GM19372 (cell line): Measurements from ENCODE around the gene SLC12A8.
A peak's percentile ranks its signal among the peaks of the same experiment; 100 is the strongest.

Experiments used
- ATAC-seq: cut with Tn5 transposase; IDR thresholded peaks from one replicate; pipeline ENCODE4 v1.9.1; 2021; ENCODE audit warnings: mild to moderate bottlenecking, low read depth, moderate library complexity; ENCODE audit not compliant: unreplicated experiment

Gene SLC12A8

DNA sequence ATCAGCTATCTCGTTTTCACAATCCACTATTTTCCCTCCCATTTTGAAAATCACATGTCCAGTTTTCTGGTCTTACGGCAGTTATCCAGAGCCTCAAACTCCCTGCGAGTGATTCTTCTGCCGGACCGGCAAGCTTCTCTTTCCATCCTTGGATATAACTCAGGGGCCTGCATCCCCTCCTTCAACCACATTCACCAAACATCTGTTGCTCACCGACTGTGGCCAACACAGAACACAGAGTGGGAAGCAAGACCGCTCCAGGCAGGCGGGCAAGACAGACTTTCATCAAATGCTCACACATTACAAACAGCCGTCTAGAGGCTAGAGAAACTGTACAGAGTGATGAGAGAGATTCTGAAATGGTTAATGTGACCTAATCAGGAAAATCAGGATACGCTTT, 7.6 kb upstream of the SLC12A8 start:
- ATAC-seq: no peak

DNA sequence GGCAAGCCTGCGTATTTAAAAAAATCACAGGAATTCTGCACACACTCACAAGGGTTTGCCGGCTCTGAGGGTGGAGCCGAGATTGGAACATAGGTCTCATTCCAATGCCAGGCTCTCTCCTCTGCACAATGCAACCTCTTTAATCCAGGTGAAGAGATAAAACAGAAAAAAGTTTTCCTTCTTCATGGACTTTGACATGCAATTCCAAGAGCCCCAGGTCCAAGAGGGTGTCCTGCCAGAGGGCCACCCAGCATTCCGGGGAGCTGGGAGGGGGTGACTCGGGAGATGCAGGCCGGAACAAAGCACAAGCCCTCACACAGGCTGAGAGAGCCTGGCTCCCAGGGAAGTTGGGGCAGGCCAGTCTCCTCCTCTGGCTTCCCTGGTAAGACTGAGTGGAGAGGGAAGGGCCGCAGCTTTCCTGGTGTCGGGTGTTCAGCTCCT, 6.7 kb upstream of the SLC12A8 start:
- no peak for ATAC-seq

DNA sequence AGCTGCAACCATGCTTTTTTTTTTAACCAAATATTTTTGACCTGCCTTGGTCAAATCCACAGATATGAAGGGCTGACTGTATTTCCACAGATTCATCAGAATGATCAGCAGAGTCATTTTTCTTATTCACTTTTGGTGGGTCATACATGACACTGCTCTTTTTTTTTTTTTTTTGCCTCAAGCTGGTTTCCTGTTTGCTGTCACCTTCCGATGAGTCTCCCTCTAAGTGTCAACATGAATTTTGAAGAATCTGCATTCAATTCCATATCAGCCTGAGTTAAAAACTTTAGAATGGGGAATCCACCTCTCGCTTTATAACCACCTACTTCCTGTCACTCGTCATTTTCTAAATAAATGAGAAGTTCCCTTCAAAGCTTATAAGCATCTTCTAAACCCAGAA, 2.2 kb upstream of the SLC12A8 start:
- no peak for ATAC-seq

DNA sequence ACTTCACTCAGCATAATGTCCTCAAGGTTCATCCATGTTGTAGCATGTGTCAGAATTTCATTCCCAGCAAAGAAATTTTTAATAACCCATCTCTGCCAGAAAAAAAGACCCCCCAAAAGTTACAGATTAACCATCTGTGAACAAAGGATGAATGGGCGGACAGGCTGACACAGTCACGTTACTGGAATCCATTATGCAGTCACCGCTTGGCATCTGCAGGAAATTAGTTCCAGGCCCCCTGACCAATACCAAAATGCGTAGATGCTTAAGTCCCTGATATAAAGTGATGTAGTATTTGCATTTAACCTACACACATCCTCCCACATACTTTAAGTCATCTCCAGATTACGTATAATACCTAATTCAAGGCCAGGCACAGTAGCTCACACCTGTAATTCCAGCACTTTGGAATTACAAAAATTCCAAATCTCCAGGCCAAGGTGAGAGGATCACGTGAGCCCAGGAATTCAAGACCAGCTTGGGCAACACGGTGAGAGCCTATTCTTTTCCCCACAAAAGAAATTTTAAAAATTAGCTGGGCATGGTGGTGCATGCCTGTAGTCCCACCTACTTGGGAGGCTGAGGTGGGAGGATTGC, 1.5 kb upstream of the SLC12A8 start:
- no peak for ATAC-seq

DNA sequence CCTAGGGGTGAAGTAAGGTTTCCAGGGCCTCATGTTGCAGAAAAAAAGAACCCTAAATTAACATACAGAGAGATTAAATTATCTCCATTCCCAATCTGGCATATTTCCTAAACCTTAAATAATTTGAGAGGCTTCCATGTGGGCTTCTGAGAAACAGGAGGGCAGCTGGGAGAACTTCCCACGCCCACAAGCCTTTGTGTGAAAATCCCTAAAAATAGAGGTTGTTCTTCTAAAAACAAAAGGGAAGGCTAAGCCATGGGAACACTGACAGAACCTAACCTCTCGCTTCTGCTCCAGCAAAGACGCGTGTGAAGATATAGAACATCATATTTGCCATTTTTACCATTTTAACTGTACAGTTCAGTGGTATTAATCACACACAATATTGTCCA, 812 bp upstream of the SLC12A8 start:
- ATAC-seq: no peak

DNA sequence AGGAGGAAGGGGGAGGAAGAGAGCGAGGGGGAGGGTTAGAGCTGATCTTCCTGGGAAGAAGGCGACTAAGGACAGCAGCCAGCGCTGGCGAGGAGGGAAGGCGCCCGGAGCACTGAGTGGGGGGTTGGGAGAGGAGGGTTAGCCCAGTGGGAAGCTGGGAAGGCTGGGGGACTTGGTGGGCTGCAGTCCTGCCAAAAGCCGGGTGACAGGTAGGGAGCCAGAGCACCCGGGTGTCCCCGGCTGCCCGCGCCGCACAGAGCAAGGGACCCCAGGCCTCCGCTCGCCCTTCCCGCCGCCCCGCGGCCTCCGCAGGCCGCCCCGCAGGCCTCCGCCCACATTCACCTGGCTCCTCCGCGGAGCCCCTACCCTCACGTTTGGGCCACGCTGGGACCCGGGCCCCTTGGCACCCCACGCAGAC, 448 bp downstream of the SLC12A8 start:
- ATAC-seq: no peak

DNA sequence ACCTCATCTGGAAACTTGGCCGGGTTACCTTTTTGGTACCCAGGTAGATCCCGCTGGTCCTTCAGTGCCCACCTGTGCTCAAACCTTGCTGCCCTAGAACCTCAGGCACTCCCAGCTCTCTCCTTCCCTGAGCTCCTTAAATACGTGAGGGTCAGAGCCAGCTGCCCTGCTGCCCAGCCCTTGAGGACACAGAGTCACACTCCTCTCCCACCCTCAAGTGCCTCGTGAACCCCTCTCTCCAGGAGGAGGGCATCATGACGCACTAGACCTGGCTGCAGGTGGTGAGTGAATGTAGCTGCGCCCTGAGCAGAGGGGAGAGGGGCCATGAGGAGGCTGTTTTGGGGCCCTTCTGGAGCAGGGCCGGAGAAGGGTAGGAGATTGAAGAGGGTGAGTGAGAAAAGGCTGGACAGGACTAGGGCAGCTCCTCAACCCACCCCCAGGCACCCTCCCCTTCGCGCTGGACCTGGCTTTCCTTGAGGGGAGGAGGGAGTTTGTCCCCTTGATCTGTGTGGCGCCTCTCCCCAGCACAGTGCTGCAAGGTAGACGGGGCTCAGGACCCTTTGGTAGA, 941 bp downstream of the SLC12A8 start:
- no peak for ATAC-seq

DNA sequence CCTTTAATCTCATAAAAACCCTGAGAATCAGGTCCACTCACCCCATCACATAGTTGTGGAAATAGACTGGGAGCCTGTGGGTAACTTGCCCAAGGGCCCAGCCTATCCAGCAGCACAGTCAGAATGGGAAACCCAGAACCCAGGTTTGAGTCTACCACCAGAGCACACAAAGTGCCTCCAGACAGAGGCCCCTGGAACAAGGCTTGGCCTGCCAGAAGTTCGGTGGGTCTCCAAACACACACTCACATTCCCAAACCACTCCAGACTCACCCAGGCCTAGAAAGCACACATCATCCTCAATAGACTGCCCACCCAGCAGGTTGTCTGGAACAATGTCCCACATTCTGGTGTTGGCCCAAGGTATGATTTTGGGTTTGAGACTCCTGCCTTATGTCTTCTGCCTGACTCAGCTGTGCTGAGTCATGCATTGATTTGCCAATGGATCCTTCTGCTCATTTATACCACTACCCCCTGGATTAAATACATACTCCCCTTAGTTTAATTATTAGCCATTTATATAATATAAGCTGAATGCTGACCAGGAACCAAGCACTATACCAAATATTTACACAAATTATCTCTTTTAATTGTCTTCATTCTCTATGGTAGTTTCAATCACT, 4.5 kb downstream of the SLC12A8 start:
- ATAC-seq: no peak

DNA sequence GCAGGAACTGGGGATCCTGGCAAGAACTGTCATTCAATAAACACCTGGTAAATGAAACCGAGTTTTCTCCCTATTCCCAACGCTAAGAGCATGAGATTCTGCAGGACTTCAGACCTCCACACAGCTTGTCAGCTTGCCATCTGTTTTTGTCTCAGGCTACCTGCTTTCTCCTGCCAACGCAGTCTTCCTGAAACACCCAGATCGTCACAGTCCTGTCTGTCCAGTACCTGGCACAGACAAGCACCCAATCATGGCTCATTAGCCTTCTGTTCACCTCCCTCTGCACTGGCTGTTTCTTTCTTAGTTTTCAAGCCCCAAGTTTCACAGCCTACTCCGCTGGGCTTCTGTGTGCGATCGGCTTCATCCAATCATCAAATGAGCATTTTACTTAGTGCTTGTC, 5.0 kb downstream of the SLC12A8 start:
- no peak for ATAC-seq

DNA sequence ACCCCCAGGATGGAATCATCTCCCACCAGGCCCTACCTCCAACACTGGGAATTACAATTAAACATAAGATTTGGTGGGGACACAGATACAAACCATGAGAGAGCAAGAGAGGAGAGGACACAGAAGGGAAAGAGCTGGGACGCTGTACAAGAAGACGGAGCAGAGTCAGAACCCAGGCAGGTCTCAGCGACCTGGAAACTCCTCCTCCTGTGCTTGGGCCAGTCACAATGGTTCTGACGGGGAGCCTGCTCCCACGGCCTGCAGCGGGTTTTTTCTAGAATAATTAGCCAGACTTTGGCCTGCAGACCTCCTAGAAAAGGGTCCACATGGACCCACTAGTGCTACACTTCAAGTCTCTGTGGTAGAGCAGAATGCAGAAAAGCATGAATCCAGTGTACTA, 5.6 kb downstream of the SLC12A8 start:
- ATAC-seq: no peak

DNA sequence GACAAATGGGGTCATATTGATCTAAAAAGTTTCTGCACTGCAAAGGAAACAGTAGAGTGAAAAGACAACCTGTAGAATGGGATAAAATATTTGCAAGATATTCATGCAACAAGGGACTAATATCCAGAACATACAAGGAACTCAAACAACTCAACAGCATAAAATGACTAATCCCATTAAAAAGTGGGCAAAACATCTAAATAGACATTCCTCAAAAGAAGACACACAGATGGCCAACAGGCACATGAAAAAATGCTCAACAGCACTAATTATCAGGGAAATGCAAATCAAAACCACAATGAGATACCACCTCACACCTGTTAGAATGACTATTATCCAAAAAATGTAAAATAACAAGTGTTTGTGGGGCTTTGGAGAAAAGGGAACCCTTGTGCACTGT, 8.8 kb downstream of the SLC12A8 start:
- no peak for ATAC-seq

DNA sequence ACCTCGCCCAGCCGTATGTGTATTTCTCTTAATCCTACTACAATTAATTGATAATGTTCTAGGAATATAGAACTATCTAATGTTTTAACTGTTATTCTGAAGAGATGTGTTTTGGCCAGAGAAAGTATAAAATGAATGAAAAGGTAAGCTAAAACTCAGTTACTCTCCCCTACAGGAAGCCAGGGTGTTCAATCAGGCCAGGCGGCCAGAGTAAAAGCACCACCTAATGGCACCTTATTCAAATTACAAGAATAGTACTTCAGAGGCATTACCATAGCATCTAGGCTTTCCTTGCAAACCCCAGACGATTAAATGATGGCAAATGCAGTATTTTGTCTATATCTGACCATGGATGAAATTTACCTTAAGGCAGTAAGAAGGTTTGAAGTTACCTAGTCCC, 10.4 kb downstream of the SLC12A8 start:
- no peak for ATAC-seq

DNA sequence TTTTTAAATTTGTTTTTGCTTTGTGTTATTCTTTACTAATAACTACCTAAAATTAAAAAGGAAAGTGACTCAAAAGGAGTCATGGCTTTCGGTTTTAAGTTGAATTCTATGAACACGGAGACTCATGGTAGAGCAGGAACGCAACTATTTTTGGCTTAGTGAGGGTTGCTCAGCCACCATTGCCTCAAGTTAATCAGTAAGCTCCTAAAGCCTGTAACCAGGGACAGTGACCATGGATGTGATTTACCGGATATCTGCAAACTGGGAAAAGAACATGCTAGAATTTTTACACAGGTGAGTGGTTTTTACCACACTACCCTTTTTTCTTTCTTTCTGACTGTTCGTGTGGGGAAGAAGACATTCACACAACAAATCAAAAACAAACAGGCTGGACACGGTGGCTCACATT, 11.8 kb downstream of the SLC12A8 start:
- no peak for ATAC-seq

DNA sequence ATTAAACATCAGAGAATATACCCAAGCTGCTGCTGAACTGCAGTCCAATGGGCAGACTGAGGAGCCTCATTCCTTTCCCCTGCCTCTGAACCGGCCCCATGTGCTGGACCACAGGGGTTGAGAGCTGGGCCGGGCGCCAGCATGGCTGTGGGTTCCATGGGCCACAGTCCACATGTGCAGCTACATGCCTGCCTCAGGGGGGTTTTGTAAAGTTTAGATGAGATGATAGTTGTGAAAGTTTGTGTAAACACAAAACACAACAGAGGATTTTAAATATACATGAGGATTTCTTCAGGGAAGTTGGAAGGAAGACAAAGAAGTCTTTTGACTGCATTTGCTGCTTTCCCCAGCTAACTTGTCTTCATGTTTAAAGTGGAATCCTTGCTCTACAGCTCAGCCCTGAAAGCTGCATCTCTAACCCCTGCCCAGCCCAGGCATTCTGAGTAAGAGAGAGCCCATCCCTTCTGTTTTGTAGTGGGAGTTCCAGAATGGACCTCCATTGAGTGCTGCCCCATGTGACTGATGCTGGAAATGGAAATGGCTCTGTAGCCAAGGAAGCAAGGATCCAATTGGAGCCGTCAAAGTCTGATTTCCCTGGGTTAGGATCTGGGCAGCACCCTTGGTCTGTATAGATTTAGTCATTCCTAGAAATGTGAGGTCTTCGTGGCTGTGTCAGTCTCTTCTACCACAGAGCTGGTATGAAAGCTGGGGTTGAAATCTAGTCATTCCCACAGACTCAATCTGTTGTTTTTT, 17.5 kb downstream of the SLC12A8 start:
- no peak for ATAC-seq

DNA sequence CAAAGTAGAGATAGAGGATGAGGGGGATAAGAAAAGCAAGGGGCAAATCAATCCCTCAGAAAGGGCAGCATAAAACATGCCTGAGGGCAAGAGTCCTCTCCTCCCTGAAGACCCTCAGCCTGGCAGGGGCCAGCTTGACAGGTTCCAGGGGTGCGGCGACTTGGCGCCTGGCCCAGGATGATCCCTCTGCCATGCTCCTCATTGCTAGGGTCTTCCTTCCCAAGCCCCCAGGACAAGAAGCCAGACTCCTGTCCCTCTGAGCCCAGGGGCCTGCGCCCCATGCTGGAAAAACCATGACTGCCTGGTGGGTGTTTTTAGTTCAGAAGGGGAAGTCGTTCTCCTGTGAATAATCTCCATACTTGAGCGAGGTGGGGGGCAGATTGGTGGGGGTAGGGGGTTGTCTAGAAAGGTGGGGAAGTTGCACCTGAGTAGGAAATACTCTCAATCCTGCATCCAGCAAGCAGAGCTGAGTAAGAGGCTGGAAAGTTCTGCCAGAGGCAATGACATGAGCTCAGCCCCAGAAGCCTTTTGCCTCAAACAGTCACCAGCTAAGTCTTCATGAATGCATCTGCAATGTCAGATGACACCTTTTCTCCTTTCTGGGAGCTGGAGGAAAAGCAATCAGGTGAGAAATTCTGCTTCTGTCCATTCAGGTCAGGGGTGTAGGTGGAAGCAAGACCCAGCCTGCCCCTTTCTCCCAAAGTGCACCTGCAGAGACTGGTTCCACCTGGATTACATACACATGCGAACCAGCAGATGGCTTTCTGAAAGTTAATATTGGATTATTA, 18.3 kb downstream of the SLC12A8 start:
- ATAC-seq: no peak

DNA sequence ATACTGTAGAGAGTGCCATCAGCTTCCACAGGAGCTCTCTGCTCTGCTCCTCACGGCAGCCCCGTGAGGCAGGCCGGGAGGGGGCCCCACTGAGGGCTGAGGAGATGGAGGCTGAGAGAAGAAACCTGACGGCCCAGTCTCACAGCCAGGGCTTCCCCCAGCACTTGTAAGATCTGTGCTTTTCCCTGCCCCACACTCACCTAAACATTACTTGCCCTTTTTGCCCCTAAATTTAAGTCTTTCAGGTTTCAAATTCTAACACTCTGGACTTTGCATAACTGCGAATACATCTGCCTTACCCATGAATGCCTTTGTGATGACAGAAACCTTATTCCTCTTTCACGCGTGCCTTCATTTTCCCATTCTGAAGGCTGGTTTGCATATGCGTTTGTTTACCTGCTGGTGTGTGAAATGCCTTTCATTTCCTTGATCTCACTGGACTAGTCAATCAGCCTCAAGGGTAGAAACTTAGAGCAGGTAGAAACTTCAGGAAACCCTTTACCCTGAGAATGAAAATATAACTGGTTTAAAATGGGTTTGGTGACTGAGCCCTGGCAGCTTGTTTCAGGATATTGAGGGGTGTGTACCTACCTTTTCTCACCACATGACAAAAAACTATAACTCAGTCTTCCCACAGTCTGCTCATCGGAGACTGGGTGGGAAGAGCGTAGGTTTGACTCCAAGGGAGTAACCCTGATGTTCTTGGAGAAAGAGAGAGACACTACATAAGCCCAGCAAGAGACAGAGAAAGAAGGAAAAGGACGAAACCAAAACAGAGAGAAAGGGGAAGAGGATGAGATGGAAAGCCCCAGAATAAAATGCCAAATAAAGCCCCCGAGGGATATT, 20.1 kb downstream of the SLC12A8 start:
- peak; percentile 71 for ATAC-seq

DNA sequence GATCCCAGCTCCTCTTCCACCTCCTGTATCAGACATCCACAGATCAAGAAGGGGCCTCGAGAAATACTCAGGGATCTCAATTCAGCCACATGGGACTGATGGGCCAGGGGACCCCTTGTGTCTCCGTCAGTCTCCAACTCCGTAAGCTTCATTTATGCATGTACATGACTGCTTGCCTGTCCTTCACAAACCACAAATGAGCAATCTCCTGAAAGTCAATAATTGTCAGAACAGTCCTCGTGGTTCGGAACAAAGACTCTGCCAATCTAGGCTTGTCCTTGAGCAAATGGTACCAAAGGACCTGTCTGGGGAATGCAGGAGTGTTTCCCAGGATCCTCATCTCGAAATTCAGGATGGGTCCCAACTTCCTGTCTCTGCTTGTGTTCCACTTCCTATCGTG, 20.8 kb downstream of the SLC12A8 start:
- no peak for ATAC-seq

DNA sequence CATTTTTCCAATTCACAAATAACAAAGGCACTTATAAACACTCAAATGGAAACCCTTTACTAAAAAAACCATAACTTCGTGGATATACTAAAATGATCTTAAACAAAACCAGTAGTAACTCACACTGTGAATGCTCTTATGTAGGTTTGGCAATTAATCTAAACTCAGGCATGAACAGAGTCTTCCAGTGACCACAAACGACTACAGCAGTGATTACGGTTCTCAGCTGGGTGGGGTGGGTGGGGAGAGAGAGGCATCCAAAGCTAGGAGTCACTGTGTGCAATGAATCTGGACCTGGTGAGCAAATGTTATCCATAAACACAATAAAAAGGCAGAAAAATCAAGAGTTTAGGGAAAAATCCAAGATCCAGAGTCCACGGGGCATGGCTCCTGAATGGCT, 21.3 kb downstream of the SLC12A8 start:
- no peak for ATAC-seq

DNA sequence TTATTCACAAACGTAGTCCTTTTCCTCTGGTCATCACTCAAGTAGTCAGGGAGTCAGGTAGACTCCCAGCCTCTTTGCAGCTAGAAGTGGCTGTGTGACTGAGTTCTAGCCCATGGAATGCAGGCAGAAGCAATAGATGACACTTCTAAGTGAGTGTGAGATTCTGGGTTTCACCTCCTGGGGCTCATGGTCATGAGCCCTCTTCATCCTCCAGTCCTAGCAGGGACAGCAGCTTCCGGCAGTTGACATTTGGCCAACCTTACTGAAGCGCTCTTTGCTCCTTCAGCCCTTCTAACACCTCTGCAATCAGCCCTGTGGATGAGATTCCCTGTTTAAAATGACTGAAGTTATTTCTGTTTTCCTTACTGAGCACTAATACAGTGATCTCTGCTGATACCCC, 21.8 kb downstream of the SLC12A8 start:
- ATAC-seq: no peak
